Activated naive CD4-positive, alpha-beta T cell treated with anti-CD3 and anti-CD28 coated beads for 36 hours (primary cell): ENCODE data around the gene ZNF614. TPM values are rescaled to one million over a fixed set of nuclear protein-coding genes. Genes with fewer than 3 reads are reported as not detected.
"Not testable (repeated sequence)": the region's sequence is repeated elsewhere in the genome, so short reads cannot be mapped to it uniquely, and the experiment has no call there.

ENCODE experiments used
- CTCF ChIA-PET: fragments of 350-600 bp; sonication (Branson Sonifier 250); formaldehyde crosslinking; loops from one replicate; lab custom pipeline; 2021; ENCODE audit warnings: antibody characterized with exemption; lab: Charles Lee
- DNase-seq: peaks from one replicate; pipeline ENCODE4 v3.0.0-alpha.2; 2020
- H3K27ac Mint-ChIP-seq: one replicate; pipeline ENCODE4 v1.8.0; 2021; ENCODE audit warnings: mild to moderate bottlenecking, mixed read lengths
- H3K27me3 Mint-ChIP-seq: one replicate; pipeline ENCODE4 v1.8.0; 2021; ENCODE audit warnings: low read depth, mixed read lengths
- H3K36me3 Mint-ChIP-seq: one replicate; pipeline ENCODE4 v1.8.0; 2021; ENCODE audit warnings: low read depth, mixed read lengths
- H3K4me1 Mint-ChIP-seq: one replicate; pipeline ENCODE4 v1.8.0; 2021; ENCODE audit warnings: low read depth, mixed read lengths
- H3K4me3 Mint-ChIP-seq: one replicate; pipeline ENCODE4 v1.8.0; 2021; ENCODE audit warnings: mild to moderate bottlenecking, moderate library complexity, mixed read lengths
- H3K9me3 Mint-ChIP-seq: one replicate; pipeline ENCODE4 v1.8.0; 2021; ENCODE audit warnings: mixed read lengths
- intact Hi-C: fragments of 100-400 bp; cut with micrococcal nuclease; formaldehyde crosslinking; loops from one replicate; pipeline ENCODE4 v1.15.1; 2023
- total RNA-seq, 2 experiments: library from RNA; stranded (reverse); gene quantifications; one replicate each; pipeline ENCODE4 v1.2.3, GENCODE V29; 2021

The ZNF614 gene
- total RNA-seq, 2 experiments from 2014 or later, result 7.5 to 8.2 TPM

- Mint-ChIP-seq H3K36me3 (peaks cover 72% of the 10 kb centered on the region), H3K9me3 (peaks cover 65% of the 10 kb centered on the region)
- intact Hi-C loops, H3K27me3 Mint-ChIP-seq, H3K4me3 Mint-ChIP-seq, H3K4me1 Mint-ChIP-seq, H3K27ac Mint-ChIP-seq, DNase-seq, CTCF ChIA-PET: not testable (repeated sequence)
Measured at GRCh38 chr19:51980926-51981325, 47.3 kb downstream of the ZNF614 start.

- CTCF ChIA-PET, result no interaction called here
- DNase-seq, result no peak
- H3K9me3 Mint-ChIP-seq, result peaks cover 65% of the 10 kb centered on the region
- no peaks in the 10 kb centered on the region for H3K27me3 Mint-ChIP-seq
- H3K36me3 Mint-ChIP-seq, result peaks cover 71% of the 10 kb centered on the region
- intact Hi-C loops, result no loop called here
- no peak overlapping the region for H3K27ac Mint-ChIP-seq
- peaks cover 2% of the 10 kb centered on the region for H3K4me1 Mint-ChIP-seq
- H3K4me3 Mint-ChIP-seq, result no peak overlapping the region
Measured at GRCh38 chr19:51980116-51980736, 48.0 kb downstream of the ZNF614 start.

- CTCF ChIA-PET, result no interaction called here
- Mint-ChIP-seq H3K4me3 (no peak overlapping the region), H3K27me3 (no peaks in the 10 kb centered on the region), H3K36me3 (peaks cover 83% of the 10 kb centered on the region), H3K9me3 (peaks cover 73% of the 10 kb centered on the region), H3K27ac (no peak overlapping the region), H3K4me1 (no peaks in the 10 kb centered on the region)
- intact Hi-C loops, result no loop called here
- no peak for DNase-seq
Measured at GRCh38 chr19:51978882-51979281, 49.3 kb downstream of the ZNF614 start.

GRCh38 chr19:51977346-51977745 is 50.8 kb downstream of the ZNF614 start:
- Mint-ChIP-seq H3K4me3 (no peak overlapping the region), H3K27me3 (no peaks in the 10 kb centered on the region), H3K4me1 (no peaks in the 10 kb centered on the region), H3K9me3 (peaks cover 67% of the 10 kb centered on the region), H3K27ac (no peak overlapping the region), H3K36me3 (peaks cover 83% of the 10 kb centered on the region)
- no peak for DNase-seq
- CTCF ChIA-PET, result no interaction called here
- intact Hi-C loops, result no loop called here

GRCh38 chr19:51976852-51977251 is 51.3 kb downstream of the ZNF614 start:
- no peaks in the 10 kb centered on the region for H3K27me3 Mint-ChIP-seq
- peaks cover 85% of the 10 kb centered on the region for H3K36me3 Mint-ChIP-seq
- H3K27ac Mint-ChIP-seq, result no peak overlapping the region
- CTCF ChIA-PET, result no interaction called here
- intact Hi-C loops, result no loop called here
- peaks cover 66% of the 10 kb centered on the region for H3K9me3 Mint-ChIP-seq
- DNase-seq, result no peak
- no peaks in the 10 kb centered on the region for H3K4me1 Mint-ChIP-seq
- H3K4me3 Mint-ChIP-seq, result no peak overlapping the region

- H3K27ac Mint-ChIP-seq, intact Hi-C loops, DNase-seq, H3K27me3 Mint-ChIP-seq, CTCF ChIA-PET, H3K4me3 Mint-ChIP-seq, H3K4me1 Mint-ChIP-seq: not testable (repeated sequence)
- Mint-ChIP-seq H3K9me3 (peaks cover 70% of the 10 kb centered on the region), H3K36me3 (peaks cover 86% of the 10 kb centered on the region)
Measured at GRCh38 chr19:51975787-51976186, 52.4 kb downstream of the ZNF614 start.

- peaks cover 78% of the 10 kb centered on the region for H3K36me3 Mint-ChIP-seq
- CTCF ChIA-PET, result no interaction called here
- H3K4me1 Mint-ChIP-seq, result no peaks in the 10 kb centered on the region
- H3K27me3 Mint-ChIP-seq, result no peaks in the 10 kb centered on the region
- H3K4me3 Mint-ChIP-seq, result no peak overlapping the region
- no peak overlapping the region for H3K27ac Mint-ChIP-seq
- intact Hi-C loops, result no loop called here
- H3K9me3 Mint-ChIP-seq, result peaks cover 57% of the 10 kb centered on the region
- peak; percentile 23 for DNase-seq
Measured at GRCh38 chr19:51971624-51972023, 56.6 kb downstream of the ZNF614 start.

- intact Hi-C loops, result no loop called here
- H3K27me3 Mint-ChIP-seq, result no peaks in the 10 kb centered on the region
- no peaks in the 10 kb centered on the region for H3K4me1 Mint-ChIP-seq
- CTCF ChIA-PET, result no interaction called here
- no peak overlapping the region for H3K4me3 Mint-ChIP-seq
- peaks cover 54% of the 10 kb centered on the region for H3K9me3 Mint-ChIP-seq
- peaks cover 81% of the 10 kb centered on the region for H3K36me3 Mint-ChIP-seq
- no peak for DNase-seq
- H3K27ac Mint-ChIP-seq, result no peak overlapping the region
Measured at GRCh38 chr19:51970718-51971117, 57.5 kb downstream of the ZNF614 start.

- DNase-seq, result no peak
- H3K27me3 Mint-ChIP-seq, result no peaks in the 10 kb centered on the region
- intact Hi-C loops, result no loop called here
- peaks cover 77% of the 10 kb centered on the region for H3K36me3 Mint-ChIP-seq
- H3K27ac Mint-ChIP-seq, result no peak overlapping the region
- CTCF ChIA-PET, result no interaction called here
- H3K4me1 Mint-ChIP-seq, result no peaks in the 10 kb centered on the region
- H3K4me3 Mint-ChIP-seq, result no peak overlapping the region
- peaks cover 60% of the 10 kb centered on the region for H3K9me3 Mint-ChIP-seq
Measured at GRCh38 chr19:51965583-51965982, 62.6 kb downstream of the ZNF614 start.

Other genes with a start within 250 kb of the ZNF614 start
- not detected for gene FPR3, start 233.2 kb downstream of the ZNF614 start, total RNA-seq
- gene ZNF577, start 140.4 kb downstream of the ZNF614 start, total RNA-seq, result 1 to 10 TPM; 5.4 to 5.6 TPM
- 10 to 100 TPM; 10.4 to 11.6 TPM for gene ZNF649, start 123.4 kb downstream of the ZNF614 start, total RNA-seq
- gene ZNF613, start 100.9 kb downstream of the ZNF614 start, total RNA-seq, result 1 to 10 TPM; 2.0 to 3.1 TPM
- gene ZNF350, start 41.5 kb downstream of the ZNF614 start, total RNA-seq, result 1 to 10 TPM; 6.6 to 6.7 TPM
- 1 to 10 TPM; 6.8 to 7.9 TPM for gene ZNF615, start 20.2 kb downstream of the ZNF614 start, total RNA-seq
- gene ZNF432, start 20.5 kb upstream of the ZNF614 start, total RNA-seq, result 1 to 10 TPM; 6.2 to 6.7 TPM
- 10 to 100 TPM; 13.3 to 15.5 TPM for gene ZNF841, start 67.4 kb upstream of the ZNF614 start, total RNA-seq
- 1 to 10 TPM; 7.6 to 8.7 TPM for gene ZNF616, start 111.6 kb upstream of the ZNF614 start, total RNA-seq
- gene ZNF836, start 143.2 kb upstream of the ZNF614 start, total RNA-seq, result 10 to 100 TPM; 10.7 to 11.1 TPM
- gene PPP2R1A, start 161.7 kb upstream of the ZNF614 start, total RNA-seq, result 100 to 1,000 TPM; 228 to 232 TPM
- 10 to 100 TPM; 22.3 to 23.6 TPM for gene ZNF766, start 241.2 kb upstream of the ZNF614 start, total RNA-seq